ENCODE data around the gene SSC5D. TPM values are rescaled to one million over a fixed set of nuclear protein-coding genes. Genes with fewer than 3 reads are reported as not detected.

Gene SSC5D
- total RNA-seq, 1 donor, result 10.7 TPM

- peak within 1 kb of the TSS; percentile 81 for H3K4me3 ChIP-seq (ENCODE audit: low read depth, low read length)
- DNase-seq (ENCODE audit: low read depth), result peak; percentile 48
- no peak for TF ChIP-seq CTCF (IDR thresholded peaks at IDR 0.05; ENCODE audit: insufficient read depth, low read length)
Measured at GRCh38 chr19:55484593-55485438, 3.4 kb upstream of the SSC5D start, which contains the start of gene NAT14. Gene NAT14, plus strand, starts transcription at chr19:55485188. Its CDS starts 521 bp downstream, at chr19:55485709.

- H3K4me3 ChIP-seq (ENCODE audit: low read depth, low read length), result peak overlapping the region; percentile 81
- TF ChIP-seq CTCF (IDR thresholded peaks at IDR 0.05; ENCODE audit: insufficient read depth, low read length), result no peak
- DNase-seq (ENCODE audit: low read depth), result no peak
Measured at GRCh38 chr19:55485439-55486011, 2.7 kb upstream of the SSC5D start.

GRCh38 chr19:55486043-55486970, 1.9 kb upstream of the SSC5D start:
- H3K4me3 ChIP-seq (ENCODE audit: low read depth, low read length), result peak overlapping the region; percentile 81
- DNase-seq (ENCODE audit: low read depth), result peak; percentile 46
- TF ChIP-seq CTCF (IDR thresholded peaks at IDR 0.05; ENCODE audit: insufficient read depth, low read length), result peak; percentile 63

- TF ChIP-seq CTCF (IDR thresholded peaks at IDR 0.05; ENCODE audit: insufficient read depth, low read length), result no peak
- peak overlapping the region; percentile 81 for H3K4me3 ChIP-seq (ENCODE audit: low read depth, low read length)
- DNase-seq (ENCODE audit: low read depth), result peak; percentile 96
Measured at GRCh38 chr19:55486971-55487923, 989 bp upstream of the SSC5D start.

- H3K4me3 ChIP-seq (ENCODE audit: low read depth, low read length), result no peak overlapping the region
- DNase-seq (ENCODE audit: low read depth), result peak; percentile 31
- no peak for TF ChIP-seq CTCF (IDR thresholded peaks at IDR 0.05; ENCODE audit: insufficient read depth, low read length)
Measured at GRCh38 chr19:55488986-55489710, 912 bp downstream of the SSC5D start.

Data from fibroblast of the aortic adventitia (primary cell).